CD4-positive, alpha-beta T cell treated with Interleukin-6 at 100 ng/mL for 8 hours (primary cell): ENCODE results near the gene MMP17.

Source experiments
- DNase-seq: peaks from one replicate; pipeline ENCODE4 v3.0.0-alpha.2; 2020; ENCODE audit warnings: mixed read lengths, low spot score

The MMP17 gene

DNA sequence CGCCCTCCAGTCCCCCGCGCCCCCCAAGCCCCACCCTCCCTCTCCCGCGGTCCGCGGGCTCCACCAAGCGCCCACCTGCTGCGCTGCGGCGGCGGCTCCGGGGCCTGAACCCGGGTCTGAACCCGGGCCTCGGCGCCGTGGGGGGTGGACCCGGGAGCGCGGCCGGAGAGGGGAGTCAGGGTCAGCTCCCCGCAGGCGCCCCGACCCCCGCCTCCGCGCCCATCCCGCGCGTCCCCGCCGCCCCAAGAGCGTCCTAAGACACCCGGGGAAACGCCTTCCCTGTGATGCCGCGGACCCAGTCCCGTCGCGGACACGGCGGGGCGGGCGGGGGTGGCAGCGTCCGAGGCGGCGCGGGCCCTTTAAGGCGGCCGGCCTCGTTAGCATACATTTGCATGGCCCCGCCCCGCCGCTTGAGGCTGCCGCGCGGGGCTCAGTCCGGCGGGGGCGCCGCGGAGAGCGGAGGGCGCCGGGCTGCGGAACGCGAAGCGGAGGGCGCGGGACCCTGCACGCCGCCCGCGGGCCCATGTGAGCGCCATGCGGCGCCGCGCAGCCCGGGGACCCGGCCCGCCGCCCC, at the start of gene MMP17:
Gene MMP17, plus strand, starts transcription at position 433 of the 574 bp plus-strand sequence. Its CDS starts 102 bp downstream, at position 535.
- no peak for DNase-seq

DNA sequence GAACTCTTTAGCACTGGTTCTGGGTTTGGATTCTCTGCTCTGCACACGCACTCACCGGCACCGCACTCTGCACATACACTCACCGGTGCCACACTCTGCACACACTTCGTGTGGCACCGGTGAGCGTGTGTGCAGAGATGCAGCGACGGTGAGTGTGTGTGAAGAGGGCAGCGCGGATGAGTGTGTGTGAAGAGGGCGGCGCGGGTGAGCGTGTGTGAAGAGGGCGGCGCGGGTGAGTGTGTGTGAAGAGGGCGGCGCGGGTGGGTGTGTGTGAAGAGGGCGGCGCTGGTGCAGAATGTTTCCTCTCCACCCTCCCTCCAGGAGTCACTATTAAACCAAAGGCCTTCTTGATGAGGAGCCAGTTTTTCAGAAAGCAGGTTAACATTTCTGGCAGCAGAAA, 49.2 kb upstream of the MMP17 start:
- no peak for DNase-seq

DNA sequence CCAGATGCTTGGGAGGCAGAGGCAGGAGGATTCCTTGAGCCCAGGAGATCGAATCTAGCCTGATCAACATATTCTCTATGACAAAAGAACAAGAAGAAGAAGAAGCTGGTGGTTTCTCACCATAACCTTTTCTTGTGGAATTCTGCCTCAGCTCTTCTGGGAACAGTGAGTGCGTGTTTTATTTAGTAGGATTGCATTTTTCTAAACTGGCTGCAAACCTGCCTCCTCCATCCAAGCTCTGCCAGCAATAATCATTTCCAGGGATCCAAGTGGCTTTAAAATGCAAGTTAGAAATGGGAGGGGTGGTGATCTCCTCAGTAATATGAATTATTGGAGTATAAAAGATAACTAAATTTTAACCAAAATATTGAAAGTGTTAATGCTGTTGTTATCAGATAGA, 46.1 kb upstream of the MMP17 start:
- no peak for DNase-seq

DNA sequence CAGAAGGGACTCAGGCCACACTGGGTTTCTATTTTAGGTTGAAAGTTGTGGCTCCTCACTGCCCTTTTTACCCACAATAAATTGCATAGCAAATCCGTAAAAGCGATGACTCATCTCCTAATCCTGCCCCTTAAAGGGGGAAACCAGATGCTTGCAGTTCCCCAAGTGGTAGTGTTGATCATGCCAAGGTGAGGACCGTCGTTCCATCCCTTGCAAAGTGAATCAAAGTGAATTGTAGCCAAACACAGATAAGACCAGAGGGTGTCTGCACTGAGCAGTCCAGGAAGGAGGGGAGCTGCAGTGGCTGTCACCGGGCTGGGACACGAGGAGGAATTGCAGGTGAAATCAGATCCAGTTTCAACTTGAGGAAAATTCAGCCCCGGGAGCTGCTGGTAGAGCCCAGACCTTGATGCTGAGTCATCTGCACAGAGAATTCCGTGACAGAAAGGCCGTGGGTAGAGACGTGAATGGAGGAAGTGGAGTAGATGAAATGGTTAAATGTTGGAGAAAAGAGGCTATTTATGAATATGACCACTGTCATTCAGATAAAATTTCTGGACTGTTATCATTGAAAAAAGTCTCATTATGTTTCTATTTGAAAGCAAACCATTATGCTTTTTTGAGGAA, 44.2 kb upstream of the MMP17 start:
- no peak for DNase-seq

DNA sequence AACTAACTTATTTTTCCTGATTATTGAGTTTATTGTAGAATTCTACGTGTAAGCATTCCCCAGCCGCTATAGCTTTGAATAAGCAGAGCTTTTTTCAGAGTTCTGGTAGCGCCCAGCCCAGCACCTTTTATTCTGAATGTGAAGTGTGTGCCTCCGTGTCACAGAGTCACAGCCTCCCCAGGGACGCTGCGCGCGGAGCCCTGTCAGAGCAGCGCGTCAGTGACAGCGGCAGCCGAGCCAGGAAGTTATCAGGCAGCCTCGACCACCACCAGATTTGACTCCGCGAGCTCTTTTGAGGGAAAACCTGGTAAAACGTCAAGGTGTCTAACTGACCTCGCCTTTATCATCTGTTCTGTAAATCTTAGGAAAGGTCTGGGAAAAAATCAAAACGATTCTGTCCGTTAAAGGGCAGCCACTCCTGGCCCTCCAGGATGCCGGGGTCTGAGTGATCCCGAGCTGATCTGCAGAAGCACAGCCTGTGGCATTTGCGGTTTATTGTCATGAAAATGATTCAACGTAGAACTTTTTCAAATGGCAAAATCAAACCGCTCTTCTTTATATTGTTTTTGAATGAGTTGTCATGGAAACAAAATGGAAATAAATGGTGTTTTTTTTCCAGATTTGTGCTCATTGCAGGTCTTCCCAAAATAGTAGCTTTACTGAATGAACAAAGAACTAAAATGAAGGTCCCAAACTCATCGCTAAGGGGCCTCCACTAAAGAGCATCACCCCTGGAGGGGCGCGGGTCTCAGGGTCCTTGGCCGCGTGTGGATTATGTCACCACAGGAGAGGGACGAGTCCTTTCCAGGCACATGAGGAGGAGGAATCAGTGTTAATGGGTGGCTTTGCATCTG, 43.1 kb upstream of the MMP17 start:
- DNase-seq = no peak

DNA sequence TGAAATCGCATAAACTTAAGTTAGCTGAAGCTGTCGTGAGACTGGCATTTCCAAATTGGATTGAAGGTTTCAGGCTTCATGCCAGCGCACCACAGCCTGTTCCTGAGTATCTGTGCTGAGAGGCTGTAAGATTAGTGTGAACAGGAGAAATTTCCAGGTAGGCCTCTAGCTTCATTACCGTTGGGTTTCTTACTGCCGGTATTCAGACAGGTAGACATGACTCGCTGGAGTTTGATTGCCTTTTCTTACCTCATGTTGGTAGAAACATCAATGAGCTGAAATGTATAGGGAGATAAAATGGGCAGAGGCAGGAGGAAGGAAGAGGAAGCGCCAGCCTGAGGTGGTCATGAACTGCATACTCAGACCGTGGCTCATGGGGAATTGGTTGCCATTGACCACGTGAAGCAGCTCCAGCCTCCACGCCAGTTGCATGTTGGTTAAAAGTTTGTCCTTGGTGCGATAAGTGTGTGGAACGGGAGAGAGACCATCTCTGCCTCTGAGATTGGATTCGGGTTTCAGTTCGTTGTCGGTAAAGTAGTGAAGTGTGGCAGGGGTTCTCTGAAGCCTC, 42.3 kb upstream of the MMP17 start:
- DNase-seq = no peak

DNA sequence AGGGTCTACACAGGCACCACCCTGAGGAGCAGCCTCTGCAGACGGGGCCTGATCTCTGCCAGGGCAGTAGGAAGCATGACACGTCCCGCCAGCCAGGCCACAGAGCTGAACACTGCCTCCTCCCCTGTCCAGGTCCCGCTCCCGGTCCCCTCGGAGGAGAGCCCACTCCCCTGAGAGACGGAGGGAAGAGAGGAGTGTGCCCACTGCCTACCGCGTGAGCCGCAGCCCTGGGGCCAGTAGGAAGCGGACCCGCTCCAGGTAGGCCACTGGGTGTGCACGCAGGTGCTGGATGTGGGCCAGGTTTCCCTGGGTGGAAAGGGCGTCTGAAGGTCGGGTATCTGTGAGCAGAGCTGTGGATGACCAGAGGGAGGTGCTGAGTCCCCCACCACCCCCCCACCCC, 41.9 kb upstream of the MMP17 start:
- DNase-seq = no peak

DNA sequence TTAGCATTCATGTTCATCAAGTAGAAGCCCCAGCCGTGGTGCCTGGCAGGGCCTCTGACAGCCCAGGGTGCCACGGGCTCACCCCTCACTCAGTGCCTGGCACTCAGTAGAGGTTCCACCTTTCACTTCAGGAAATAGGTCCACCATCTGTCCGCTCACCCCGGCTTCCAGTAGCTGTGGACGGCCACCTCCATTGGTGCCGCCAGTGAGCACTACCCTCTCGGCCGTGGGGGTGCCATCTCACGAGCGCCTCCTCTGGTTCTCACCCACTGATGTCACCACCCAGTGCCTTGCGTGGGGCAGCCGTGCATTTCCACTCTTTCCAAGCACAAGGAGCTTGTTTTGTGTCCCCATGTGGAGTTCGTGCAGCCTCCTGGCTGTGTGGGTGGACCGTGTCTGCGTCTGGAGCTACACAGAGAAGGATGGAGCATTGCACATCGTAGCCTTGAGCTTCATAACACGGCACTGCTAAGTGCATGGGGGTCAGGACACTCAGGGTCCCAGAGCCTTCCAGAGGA, 41.0 kb upstream of the MMP17 start:
- DNase-seq = no peak

DNA sequence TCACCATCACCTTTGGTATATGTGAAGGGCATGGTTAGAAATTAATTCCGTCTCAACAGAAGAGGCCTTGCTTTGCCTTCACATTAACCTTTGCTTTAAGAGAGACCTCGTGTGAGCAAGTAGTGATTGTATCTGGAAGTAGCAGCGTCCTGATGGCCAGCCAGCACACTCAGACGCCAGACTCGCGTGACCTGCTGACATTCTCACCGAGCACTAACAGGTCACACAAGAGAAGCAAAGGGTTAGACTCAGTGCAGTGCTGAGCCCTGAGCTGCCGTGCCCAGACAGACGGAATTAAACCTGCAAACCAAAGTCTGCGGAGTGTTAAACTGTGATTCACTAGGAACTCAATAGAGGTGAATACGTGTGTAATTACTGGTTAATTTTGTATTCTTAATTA, 40.1 kb upstream of the MMP17 start:
- no peak for DNase-seq

DNA sequence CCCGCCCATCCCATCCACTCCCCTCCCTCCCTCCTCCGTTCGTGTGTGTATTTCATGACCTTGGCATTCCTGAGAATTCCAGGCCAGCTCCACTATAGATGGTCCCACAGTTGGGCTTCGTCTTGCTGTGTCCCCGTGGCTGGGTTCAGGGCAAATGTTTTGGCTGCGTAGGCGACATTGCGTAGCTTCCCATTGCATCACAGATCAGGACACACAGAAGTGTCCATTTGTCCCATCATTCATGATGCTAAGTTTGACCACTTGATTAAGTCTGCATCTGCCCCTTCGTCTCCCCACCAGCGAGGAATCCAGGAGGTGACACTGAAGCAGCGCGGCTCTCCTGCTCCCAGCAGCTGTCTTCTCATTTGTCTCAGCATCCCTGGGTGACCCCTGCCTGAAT, 38.6 kb upstream of the MMP17 start:
- DNase-seq = no peak

DNA sequence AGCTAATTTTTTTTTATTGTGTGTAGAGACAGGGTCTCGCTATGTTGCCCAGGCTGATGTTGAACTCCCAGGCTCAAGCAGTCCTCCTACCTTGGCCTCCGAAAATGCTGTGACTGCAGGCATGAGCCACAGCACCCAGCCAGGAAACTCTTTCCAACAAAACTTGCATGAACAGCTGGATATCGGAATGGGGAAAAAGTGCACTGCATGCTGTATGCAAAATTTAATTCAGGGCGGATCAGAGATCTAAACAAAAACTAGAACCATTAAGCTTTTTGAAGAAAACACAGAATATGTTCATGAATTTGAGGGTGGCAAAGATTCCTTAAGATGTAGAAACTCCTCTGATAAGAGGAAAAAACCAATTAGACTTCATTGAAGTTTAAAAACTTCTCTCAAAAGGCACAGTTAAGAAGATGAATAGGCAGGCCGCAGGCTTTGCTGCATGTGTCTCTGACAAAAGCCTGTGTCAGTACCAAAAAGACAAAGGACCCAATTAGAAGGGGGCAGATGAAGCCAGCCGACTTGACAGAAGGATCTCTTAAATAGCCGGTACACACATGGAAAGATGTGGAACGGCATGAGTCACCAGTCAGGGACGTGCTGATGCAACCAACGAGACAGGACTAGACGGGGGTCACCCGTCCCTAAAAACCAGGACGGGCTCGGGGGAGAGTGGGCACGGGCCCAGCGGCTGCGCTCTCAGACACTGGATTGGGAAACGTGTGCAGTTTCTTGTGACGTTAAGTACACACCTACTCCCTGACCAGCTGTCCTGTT, 34.8 kb upstream of the MMP17 start:
- DNase-seq = no peak

DNA sequence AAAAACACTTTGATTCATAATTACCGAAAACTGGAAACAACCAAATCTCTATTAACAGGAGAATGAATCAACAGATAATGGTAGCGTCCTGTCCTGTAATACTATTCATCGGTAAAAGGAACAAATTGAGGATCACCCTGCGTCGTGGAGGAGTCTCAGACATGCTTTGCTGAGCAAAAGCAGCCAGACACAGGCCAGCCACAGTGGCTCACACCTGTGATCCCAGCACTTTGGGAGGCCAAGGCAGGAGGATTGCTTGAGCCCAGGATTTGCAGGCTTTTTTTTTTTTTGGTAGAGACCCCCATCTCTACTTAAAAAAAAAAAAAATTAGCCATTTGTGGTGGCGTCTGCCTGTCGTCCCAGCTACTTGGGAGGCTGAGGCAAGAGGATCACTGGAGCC, 34.1 kb upstream of the MMP17 start:
- DNase-seq = no peak

DNA sequence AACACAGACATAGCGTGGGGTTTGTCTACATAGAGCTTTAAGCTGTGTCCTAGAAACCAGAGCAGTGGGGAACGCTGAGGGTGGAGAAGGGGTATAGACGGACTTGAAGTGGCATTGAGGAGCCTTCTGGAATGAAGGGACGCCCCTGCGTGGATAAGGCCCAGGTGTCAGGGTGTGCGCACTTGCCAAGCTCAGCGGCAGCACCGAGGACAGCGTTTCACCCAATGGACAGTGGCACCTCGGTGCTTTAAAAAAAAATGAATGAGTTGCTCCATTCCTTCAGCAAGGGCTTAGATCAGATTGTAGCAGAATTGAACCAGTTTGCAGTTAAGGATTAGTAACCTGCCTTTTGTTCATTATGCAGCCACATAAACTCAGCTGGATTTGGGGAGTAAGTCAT, 33.6 kb upstream of the MMP17 start:
- no peak for DNase-seq

DNA sequence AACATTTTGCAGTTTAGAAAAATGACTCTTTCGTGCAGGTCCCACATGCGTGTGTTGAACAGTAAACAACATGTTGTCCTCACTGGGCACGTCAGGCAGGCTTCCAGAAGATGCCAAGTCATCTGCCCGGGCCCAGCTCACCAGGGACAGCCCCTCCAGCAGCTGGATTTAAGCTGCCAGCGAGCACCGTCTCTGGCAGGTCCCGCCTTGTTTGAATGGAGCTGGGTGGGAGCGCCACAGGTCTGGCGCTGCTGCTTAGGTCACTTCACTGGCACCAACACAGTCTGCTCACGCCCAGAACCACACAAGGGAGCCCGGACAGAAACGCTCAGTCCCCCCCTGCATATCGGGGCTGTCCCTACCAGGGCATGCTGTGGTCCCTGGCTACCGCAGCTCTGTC, 33.1 kb upstream of the MMP17 start:
- no peak for DNase-seq

DNA sequence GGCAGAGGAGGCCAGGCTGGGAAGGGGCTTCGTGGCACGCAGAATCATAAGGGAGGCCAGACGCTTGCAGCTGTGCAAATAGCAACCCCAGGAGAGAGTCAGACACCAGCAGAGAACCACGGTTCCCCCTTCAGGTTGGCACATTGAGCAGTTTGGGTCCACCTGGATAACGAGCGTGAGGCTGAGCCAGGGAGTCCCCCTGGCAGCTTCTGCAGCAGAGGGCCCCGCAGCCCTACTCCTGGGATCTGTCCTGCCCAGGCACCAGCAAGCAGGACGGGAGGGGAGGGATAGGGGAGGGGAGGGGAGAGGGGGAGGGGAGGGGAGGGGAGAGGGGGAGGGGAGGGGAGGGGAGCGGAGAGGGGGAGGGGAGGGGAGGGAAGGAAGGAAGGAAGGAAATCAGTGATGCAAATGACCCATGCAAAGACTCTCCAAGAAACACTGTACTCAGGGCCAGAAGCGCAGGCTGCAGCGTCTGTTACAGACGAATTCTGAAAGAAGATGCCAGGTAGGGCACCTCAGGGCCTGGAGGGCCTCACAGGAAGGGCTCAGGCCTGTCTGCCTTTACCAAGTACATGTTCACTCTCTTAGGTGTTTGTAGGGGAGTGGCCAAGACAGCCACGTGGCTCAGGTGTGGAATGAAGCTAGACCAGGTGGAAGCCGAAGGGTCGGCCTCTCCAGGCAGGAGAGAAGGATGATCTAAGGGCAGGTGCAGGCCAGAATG, 32.3 kb upstream of the MMP17 start:
- DNase-seq = no peak

DNA sequence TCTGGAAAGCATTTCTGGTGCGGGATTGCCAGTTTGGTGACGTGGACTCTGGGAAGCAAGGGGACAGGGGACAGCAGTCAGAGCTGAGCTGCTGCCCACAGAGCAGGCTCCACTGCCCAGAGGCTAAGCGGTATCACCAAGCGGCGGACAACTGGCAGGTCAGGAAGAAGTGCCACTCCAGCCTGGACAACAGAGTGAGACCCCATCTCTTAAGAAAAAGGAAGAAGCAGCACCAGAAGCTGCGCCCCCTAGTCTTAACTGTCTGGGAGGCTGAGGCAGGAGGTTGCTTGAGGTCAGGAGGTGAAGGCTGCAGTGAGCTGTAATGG, 31.8 kb upstream of the MMP17 start:
- DNase-seq = no peak

DNA sequence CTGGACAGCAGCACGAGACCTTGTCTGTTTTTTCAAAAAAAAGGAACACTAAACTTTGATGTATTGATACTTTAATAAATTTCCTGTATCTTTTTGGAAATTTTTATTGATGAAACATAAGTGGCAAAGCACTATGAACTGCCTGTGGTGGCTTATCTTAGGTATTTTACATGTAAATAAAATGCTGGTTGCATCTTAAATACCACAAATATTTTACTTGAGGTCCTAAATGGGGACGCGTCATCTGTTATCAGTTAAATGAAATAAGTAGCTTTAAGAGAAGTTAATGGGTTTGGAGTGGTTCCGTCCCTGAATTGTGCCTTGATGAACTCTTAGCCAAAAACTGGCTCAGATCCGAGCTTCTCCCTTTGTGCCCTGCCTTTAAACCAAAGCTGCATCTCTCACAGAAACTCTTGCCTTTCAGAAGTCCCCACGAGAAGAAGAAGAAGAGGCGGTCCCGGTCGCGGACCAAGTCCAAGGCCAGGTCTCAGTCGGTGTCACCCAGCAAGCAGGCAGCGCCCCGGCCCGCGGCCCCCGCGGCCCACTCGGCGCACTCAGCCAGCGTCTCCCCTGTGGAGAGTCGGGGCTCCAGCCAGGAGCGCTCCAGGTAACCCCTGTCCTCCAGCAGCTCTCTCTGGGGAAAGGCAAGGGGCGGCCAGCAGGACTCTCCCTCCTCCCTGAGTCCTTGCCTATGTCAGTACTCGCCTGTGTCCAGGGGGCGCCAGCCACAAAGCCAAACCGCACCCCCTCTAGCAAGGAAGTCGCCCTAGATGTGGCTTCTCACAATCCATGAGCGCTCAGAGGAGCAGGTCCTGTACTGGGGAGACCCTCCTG, 31.2 kb upstream of the MMP17 start:
- DNase-seq = no peak

DNA sequence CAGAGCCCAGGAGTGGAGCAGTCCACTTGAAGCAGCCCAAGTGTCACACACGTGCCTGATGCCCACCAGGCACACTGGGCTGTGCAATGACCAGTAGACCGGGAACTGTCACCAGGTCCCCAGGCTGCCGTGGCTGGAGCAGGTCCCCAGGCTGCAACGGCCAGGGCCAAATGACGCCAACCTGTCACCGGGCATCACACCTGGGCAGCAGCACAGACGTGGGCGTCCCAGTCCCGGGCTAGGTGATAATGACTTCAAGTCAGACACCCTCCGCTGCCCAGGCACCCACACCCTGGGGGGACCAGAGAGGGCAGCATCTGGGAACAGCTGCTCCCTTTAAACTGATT, 30.6 kb upstream of the MMP17 start:
- no peak for DNase-seq

DNA sequence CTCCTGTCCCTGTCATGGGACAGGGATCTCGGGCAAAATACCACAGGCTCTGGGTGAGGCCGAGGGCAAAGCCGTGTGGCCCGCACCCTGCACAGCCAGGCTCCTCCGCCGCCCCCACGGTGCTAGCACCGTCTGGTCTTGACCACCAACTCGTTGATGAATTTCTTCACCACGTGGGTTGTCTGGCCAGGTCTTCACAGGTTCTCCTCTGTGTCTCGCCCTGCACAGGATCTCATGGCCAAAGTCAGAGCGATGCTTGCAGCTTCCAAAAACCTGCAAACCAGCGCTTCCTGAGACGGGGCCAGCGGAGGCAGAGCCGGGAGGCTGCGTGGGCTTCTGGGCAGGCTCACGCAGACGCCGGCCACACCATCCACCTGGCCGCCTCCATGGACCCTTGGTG, 29.0 kb upstream of the MMP17 start:
- DNase-seq = no peak

DNA sequence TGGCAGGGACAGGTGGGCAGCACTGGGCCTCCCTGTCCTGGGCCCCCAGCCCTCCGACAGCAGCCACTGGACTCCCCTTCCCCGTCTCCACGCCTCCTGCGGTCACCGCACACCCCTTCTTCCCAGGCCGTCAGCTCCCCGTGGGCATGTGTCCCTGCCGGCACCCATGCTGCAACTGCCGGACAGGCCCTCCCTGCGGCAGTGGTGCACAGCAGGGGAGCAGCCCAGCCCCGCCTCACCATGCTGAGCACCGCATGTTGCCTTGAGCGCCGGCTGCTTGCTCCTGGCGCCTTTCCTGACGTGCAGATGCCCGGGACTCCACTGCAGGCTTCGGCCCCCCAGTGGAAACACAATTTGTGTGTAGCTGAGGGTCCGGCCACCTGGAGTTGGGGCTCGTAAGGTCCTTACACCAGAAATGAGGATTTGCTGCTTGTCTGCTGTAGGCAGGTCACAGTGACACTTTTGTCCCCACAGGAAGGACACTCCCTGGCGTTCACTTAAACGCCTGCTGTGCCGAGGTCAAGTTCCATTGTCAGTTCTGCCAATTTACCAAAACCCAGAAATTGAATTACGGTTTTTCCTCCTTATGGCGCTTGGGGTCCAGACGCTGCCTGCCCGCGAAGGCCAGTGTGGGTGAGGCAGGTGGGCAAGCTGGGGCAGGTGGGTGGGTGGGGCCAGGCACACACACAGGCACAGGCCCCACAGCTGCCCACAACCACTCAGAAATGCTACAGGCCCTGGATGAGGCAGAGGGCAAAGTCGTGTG, 28.2 kb upstream of the MMP17 start:
- DNase-seq = no peak
